ENCODE data around the gene CHURC1. TPM values are rescaled to one million over a fixed set of nuclear protein-coding genes. Genes with fewer than 3 reads are reported as not detected.

Gene CHURC1
- total and polyA plus RNA-seq, 2 of the 13 experiments (the other 11 are each of a cell fraction or from before 2014, with no cell fraction given), result 41.1 to 74.4 TPM

GRCh38 chr14:64979336-64980074, 65.2 kb downstream of the CHURC1 start (continued):
- TF ChIP-seq ZNF232 (CRISPR knock-in tag; IDR thresholded peaks at IDR 0.05; ENCODE audit: borderline replicate concordance) (no peak), ZNF337 (CRISPR knock-in tag; IDR thresholded peaks at IDR 0.05; ENCODE audit: borderline replicate concordance, low read depth) (no peak), YEATS2 (CRISPR knock-in tag; IDR thresholded peaks at IDR 0.05; ENCODE audit: borderline replicate concordance) (no peak), MYNN (CRISPR knock-in tag; IDR thresholded peaks at IDR 0.05; ENCODE audit: low read depth) (no peak), SNAPC4 (CRISPR knock-in tag; IDR thresholded peaks at IDR 0.05) (no peak), EHMT2 (IDR thresholded peaks at IDR 0.05; ENCODE audit: borderline replicate concordance, low read depth, low read length) (no peak), ZNF317 (CRISPR knock-in tag; IDR thresholded peaks at IDR 0.05) (no peak), ZHX2 (IDR thresholded peaks at IDR 0.05; ENCODE audit: low read depth) (no peak), ZHX2 (CRISPR knock-in tag; IDR thresholded peaks at IDR 0.05; ENCODE audit: borderline replicate concordance) (no peak), BCL3 (CRISPR knock-in tag; IDR thresholded peaks at IDR 0.05) (no peak), THAP8 (CRISPR knock-in tag; IDR thresholded peaks at IDR 0.05; ENCODE audit: borderline replicate concordance) (no peak), MIXL1 (CRISPR knock-in tag; IDR thresholded peaks at IDR 0.05) (0 out of 2 replicates have a peak, but pooled peaks have one; percentile 53), FOSL2 (CRISPR knock-in tag; IDR thresholded peaks at IDR 0.05) (peak; percentile 25; the same call in 1 of the 2 replicates), ZNF280B (CRISPR knock-in tag; IDR thresholded peaks at IDR 0.05; ENCODE audit: borderline replicate concordance) (no peak)
